Femur (tissue), 1 donor: ENCODE measurements around the gene C10orf71.

ENCODE experiments used
- DNase-seq: peaks from one replicate; pipeline ENCODE4 v3.0.0-alpha.2; 2017

C10orf71 gene

GRCh38 chr10:49273082-49273465 lies 25.9 kb upstream of the C10orf71 start:
- DNase-seq, result no peak

- no peak for DNase-seq
Measured at GRCh38 chr10:49273626-49274025, 25.3 kb upstream of the C10orf71 start.

- no peak for DNase-seq
Measured at GRCh38 chr10:49274886-49275285, 24.1 kb upstream of the C10orf71 start.

- DNase-seq, result no peak
Measured at GRCh38 chr10:49275896-49276295, 23.1 kb upstream of the C10orf71 start.

- DNase-seq, result no peak
Measured at GRCh38 chr10:49276596-49276995, 22.4 kb upstream of the C10orf71 start.

GRCh38 chr10:49277973-49278372 lies 21.0 kb upstream of the C10orf71 start:
- no peak for DNase-seq

- peak; percentile 10 for DNase-seq
Measured at GRCh38 chr10:49278497-49278981, 20.4 kb upstream of the C10orf71 start.

- peak; percentile 6 for DNase-seq
Measured at GRCh38 chr10:49279015-49279880, 19.7 kb upstream of the C10orf71 start.

GRCh38 chr10:49280001-49280408 lies 19.0 kb upstream of the C10orf71 start:
- DNase-seq, result peak; percentile 16

- DNase-seq, result peak; percentile 3
Measured at GRCh38 chr10:49281461-49281860, 17.5 kb upstream of the C10orf71 start.

- peak; percentile 5 for DNase-seq
Measured at GRCh38 chr10:49282306-49282705, 16.7 kb upstream of the C10orf71 start.

GRCh38 chr10:49282879-49283341 lies 16.1 kb upstream of the C10orf71 start:
- DNase-seq, result peak; percentile 56

- DNase-seq, result peak; percentile 4
Measured at GRCh38 chr10:49283491-49283890, 15.5 kb upstream of the C10orf71 start.

- peak; percentile 7 for DNase-seq
Measured at GRCh38 chr10:49284356-49284755, 14.6 kb upstream of the C10orf71 start.

GRCh38 chr10:49285232-49285631 lies 13.7 kb upstream of the C10orf71 start:
- peak; percentile 8 for DNase-seq

GRCh38 chr10:49286686-49287085 lies 12.3 kb upstream of the C10orf71 start:
- DNase-seq, result peak; percentile 9

- DNase-seq, result peak; percentile 12
Measured at GRCh38 chr10:49287689-49288340, 11.2 kb upstream of the C10orf71 start.

GRCh38 chr10:49288341-49289065 lies 10.5 kb upstream of the C10orf71 start:
- peak; percentile 24 for DNase-seq

GRCh38 chr10:49289480-49289879 lies 9.5 kb upstream of the C10orf71 start:
- DNase-seq, result peak; percentile 5

GRCh38 chr10:49290131-49290530 lies 8.8 kb upstream of the C10orf71 start:
- DNase-seq, result no peak

GRCh38 chr10:49290607-49291006 lies 8.4 kb upstream of the C10orf71 start:
- DNase-seq, result no peak

- DNase-seq, result no peak
Measured at GRCh38 chr10:49292565-49293207, 6.3 kb upstream of the C10orf71 start.

- DNase-seq, result no peak
Measured at GRCh38 chr10:49293208-49293603, 5.8 kb upstream of the C10orf71 start.
